Nephron progenitor cell (in vitro differentiated cells): Measurements from ENCODE around the gene RIF1.
"Not testable (repeated sequence)": the region's sequence is repeated elsewhere in the genome, so short reads cannot be mapped to it uniquely, and the experiment has no call there.

Experiments used
- DNase-seq: peaks from one replicate; pipeline ENCODE4 v3.0.0; 2021
- H3K27ac Mint-ChIP-seq: 2 replicates; pipeline ENCODE4 v1.8.0; 2021; ENCODE audit warnings: mild to moderate bottlenecking, moderate library complexity, mixed read lengths
- H3K27me3 Mint-ChIP-seq: 2 replicates; pipeline ENCODE4 v1.8.0; 2021; ENCODE audit warnings: mild to moderate bottlenecking, low read depth, mixed read lengths; ENCODE audit not compliant: poor library complexity
- H3K36me3 Mint-ChIP-seq: 2 replicates; pipeline ENCODE4 v1.8.0; 2021; ENCODE audit warnings: low read depth, mixed read lengths
- H3K4me1 Mint-ChIP-seq: 2 replicates; pipeline ENCODE4 v1.8.0; 2021; ENCODE audit warnings: mixed read lengths
- H3K4me3 Mint-ChIP-seq: 2 replicates; pipeline ENCODE4 v1.8.0; 2021; ENCODE audit warnings: mild to moderate bottlenecking, moderate library complexity, mixed read lengths
- H3K9me3 Mint-ChIP-seq: 2 replicates; pipeline ENCODE4 v1.8.0; 2021; ENCODE audit warnings: mild to moderate bottlenecking, moderate library complexity, mixed read lengths
- TF ChIP-seq, protein P1 (sequence below): fragments of 200-600 bp; sonication (generic); IDR thresholded peaks from 2 replicates; pipeline ENCODE4 v1.5.0; 2021; ENCODE audit warnings: antibody characterized with exemption

RIF1 gene

DNA sequence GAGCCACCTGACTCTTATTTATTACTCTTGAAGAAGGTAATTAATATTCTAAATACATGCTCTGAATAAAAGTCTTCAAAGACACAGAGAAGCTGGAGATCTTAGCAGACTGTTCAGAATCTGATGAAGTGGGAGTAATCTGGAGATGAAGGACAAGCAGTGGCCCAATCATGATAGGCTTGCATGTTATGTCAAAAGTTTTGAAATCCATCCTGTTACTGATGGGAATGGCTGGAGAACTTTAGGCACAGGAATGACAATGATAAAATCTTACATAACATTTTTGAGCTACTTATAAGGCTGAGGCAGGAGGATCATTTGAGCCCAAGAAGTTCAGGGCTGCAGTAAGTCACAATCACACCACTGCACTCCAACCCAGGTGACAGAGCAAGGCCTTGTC lies 2.4 kb upstream of the RIF1 start:
- DNase-seq: no peak
- Mint-ChIP-seq H3K4me3 (no peak overlapping the region), H3K4me1 (peaks cover 24% of the 10 kb centered on the region), H3K36me3 (peaks cover 12% of the 10 kb centered on the region), H3K27me3 (peaks cover 5% of the 10 kb centered on the region), H3K9me3 (peaks cover 10% of the 10 kb centered on the region), H3K27ac (no peak overlapping the region)
- TF ChIP-seq, protein P1, sequence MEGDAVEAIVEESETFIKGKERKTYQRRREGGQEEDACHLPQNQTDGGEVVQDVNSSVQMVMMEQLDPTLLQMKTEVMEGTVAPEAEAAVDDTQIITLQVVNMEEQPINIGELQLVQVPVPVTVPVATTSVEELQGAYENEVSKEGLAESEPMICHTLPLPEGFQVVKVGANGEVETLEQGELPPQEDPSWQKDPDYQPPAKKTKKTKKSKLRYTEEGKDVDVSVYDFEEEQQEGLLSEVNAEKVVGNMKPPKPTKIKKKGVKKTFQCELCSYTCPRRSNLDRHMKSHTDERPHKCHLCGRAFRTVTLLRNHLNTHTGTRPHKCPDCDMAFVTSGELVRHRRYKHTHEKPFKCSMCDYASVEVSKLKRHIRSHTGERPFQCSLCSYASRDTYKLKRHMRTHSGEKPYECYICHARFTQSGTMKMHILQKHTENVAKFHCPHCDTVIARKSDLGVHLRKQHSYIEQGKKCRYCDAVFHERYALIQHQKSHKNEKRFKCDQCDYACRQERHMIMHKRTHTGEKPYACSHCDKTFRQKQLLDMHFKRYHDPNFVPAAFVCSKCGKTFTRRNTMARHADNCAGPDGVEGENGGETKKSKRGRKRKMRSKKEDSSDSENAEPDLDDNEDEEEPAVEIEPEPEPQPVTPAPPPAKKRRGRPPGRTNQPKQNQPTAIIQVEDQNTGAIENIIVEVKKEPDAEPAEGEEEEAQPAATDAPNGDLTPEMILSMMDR: no peak

DNA sequence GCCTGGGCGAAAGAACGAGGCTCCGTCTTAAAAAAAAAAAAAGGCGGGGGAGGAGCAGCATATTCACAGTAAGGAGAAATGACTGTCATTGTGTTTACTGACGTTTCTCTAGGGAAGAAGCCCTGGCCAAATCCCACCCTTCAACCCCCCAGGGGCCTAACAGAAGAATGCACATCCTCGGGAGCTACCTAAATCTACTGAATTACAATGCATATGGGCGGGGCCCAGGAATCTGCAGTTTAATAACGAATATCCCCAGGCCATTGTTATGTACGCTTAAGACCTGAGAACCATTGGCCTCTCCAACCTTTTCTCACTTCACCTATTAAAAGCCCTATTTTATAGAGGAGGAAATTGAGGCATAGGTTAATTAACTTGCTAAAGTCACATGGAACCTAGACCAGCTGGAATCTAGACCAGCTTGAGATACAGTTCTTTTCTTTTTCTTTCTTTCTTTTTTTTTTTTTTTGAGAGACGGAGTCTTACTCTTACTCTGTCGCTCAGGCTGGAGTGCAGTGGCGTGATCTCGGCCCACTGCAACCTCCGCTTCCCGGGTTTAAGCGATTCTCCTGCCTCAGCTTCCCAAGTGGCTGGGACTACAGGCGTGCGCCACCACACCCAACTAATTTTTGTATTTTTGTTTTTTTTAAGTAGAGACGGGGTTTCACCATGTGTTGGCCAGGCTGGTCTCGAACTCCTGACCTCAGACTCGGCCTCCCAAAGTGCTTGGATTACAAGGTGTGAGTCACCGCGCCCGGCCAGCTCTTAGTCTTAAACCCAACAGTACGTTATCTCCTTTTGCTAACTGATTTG lies 708 bp upstream of the RIF1 start:
- TF ChIP-seq, protein P1: no peak
- H3K4me1 Mint-ChIP-seq: peaks cover 24% of the 10 kb centered on the region
- peaks cover 10% of the 10 kb centered on the region for H3K9me3 Mint-ChIP-seq
- peaks cover 5% of the 10 kb centered on the region for H3K27me3 Mint-ChIP-seq
- H3K4me3 Mint-ChIP-seq: peak overlapping the region; percentile 98
- peaks cover 26% of the 10 kb centered on the region for H3K36me3 Mint-ChIP-seq
- no peak for DNase-seq
- H3K27ac Mint-ChIP-seq: no peak overlapping the region

DNA sequence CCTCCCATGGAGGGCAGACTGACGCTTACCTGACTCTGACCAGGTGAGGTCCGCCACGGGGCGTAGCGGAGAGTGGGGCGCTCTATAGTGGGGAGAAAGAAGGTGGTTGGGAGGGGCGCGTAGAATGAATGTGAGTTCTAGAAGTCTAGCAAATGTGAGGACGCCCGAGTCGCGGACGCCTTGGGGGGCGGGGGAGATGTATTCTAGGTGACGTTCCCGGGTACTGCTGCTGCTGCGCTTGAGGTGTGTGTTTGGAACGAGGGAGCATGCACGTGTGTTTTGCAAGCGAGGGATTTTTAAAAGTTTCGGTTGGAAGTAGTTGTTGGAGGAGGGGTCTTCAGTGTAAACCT lies 758 bp downstream of the RIF1 start:
- Mint-ChIP-seq H3K27me3 (peaks cover 7% of the 10 kb centered on the region), H3K4me3 (peak overlapping the region; percentile 98), H3K9me3 (peaks cover 10% of the 10 kb centered on the region), H3K4me1 (peaks cover 24% of the 10 kb centered on the region), H3K36me3 (peaks cover 37% of the 10 kb centered on the region), H3K27ac (peak overlapping the region; percentile 94)
- TF ChIP-seq, protein P1: no peak
- DNase-seq: peak; percentile 49

DNA sequence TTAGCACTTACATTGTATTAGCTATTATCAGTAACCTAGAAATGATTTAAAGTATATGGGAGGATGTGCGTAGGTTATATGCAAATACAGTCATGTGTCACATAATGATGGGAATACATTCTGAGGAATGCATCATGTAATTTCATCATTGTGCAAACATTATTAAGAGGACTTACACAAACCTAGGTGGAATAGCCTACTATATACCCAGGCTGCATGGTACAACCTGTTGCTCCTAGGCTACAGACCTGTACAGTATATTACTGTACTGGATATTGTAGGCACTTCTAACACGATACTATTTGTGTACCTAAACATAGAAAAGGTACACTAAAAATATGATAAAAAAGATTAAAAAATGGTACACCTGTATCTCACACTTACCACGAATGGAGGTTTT lies 7.9 kb downstream of the RIF1 start:
- H3K27ac Mint-ChIP-seq: no peak overlapping the region
- no peak overlapping the region for H3K4me3 Mint-ChIP-seq
- peaks cover 69% of the 10 kb centered on the region for H3K36me3 Mint-ChIP-seq
- H3K27me3 Mint-ChIP-seq: peaks cover 2% of the 10 kb centered on the region
- TF ChIP-seq, protein P1: no peak
- H3K9me3 Mint-ChIP-seq: no peaks in the 10 kb centered on the region
- no peak for DNase-seq
- no peaks in the 10 kb centered on the region for H3K4me1 Mint-ChIP-seq

DNA sequence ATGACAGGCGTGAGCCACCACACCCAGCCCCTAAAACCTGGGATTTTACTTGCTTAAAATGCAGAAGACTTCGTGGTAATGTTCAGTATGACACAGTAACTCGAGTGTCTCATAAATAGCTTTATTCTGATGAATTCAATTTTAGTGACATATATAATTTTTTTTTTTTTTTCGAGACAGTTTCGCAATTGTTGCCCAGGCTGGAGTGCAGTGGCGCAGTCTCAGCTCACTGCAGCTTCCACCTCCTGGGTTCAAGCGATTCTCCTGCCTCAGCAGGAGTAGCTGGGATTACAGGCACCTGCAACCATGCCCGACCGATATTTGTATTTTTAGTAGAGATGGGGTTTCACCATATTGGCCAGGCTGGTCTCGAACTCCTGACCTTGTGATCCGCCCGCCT lies 12.0 kb downstream of the RIF1 start:
- not testable (repeated sequence) for H3K4me1 Mint-ChIP-seq, H3K9me3 Mint-ChIP-seq, DNase-seq, H3K4me3 Mint-ChIP-seq, H3K27ac Mint-ChIP-seq, H3K27me3 Mint-ChIP-seq
- peaks cover 78% of the 10 kb centered on the region for H3K36me3 Mint-ChIP-seq

DNA sequence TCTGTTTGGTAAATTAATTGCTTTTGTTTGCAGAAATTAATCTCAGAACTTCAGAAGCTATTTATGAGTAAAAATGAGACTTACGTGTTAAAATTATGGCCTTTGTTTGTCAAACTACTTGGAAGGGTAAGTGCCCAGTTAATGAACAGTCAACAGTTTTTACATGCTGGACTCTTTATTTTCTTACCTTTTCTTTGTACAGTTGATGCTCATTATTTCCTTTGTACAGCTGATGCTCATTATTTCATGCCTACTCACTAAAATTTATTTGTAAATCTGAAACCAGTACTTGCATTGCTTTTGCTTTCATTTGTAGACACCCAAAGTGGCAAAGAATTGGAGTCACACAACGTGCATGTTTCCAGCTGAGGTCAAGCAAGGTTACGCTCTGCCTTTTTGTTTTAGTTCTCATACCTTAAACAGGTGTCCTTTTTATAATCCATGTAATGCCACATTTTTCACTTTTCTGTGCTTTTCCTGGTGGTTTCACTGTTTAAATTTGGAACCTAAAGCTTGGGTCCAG lies 13.3 kb downstream of the RIF1 start:
- H3K9me3 Mint-ChIP-seq: no peaks in the 10 kb centered on the region
- H3K27ac Mint-ChIP-seq: no peak overlapping the region
- TF ChIP-seq, protein P1: no peak
- H3K36me3 Mint-ChIP-seq: peaks cover 75% of the 10 kb centered on the region
- H3K4me3 Mint-ChIP-seq: no peak overlapping the region
- H3K27me3 Mint-ChIP-seq: no peaks in the 10 kb centered on the region
- no peaks in the 10 kb centered on the region for H3K4me1 Mint-ChIP-seq
- DNase-seq: no peak
